Tibial nerve (tissue), 4 donors: ENCODE measurements around the gene AFG3L2.

Experiments
- CTCF ChIP-seq, 5 experiments: fragments of 200-600 bp in 3 of 5; fragments of 450-650 bp in 2 of 5; sonication (generic) in 3 of 5; IDR thresholded peaks; one replicate each; pipeline ENCODE4 v1.5.1; 2016 to 2019; ENCODE audit warnings: antibody characterized with exemption in 5 of 5, mild to moderate bottlenecking in 3 of 5, moderate library complexity in 2 of 5
- EP300 ChIP-seq, 2 donors: sonication (generic); formaldehyde crosslinking; IDR thresholded peaks; one replicate each; pipeline ENCODE4 v1.6.1; 2017; ENCODE audit warnings: antibody characterized with exemption in 2 of 2, mild to moderate bottlenecking in 1 of 2

- TF ChIP-seq CTCF (IDR thresholded peaks at IDR 0.05) = no peak
- no peak for TF ChIP-seq EP300 (IDR thresholded peaks at IDR 0.05)
These were observed 62.3 kb downstream of the AFG3L2 start for GRCh38 chr18:12314591-12315305.
